Measurements from ENCODE around the gene RASIP1.
A peak's percentile ranks its signal among the peaks of the same experiment; 100 is the strongest.
"Not testable (repeated sequence)": the region's sequence is repeated elsewhere in the genome, so short reads cannot be mapped to it uniquely, and the experiment has no call there.

RASIP1 gene

GRCh38 chr19:48728911-48729664, 11.3 kb downstream of the RASIP1 start:
- no peak for DNase-seq

- DNase-seq = no peak
Observed at GRCh38 chr19:48726556-48726955, 13.9 kb downstream of the RASIP1 start.

DNA sequence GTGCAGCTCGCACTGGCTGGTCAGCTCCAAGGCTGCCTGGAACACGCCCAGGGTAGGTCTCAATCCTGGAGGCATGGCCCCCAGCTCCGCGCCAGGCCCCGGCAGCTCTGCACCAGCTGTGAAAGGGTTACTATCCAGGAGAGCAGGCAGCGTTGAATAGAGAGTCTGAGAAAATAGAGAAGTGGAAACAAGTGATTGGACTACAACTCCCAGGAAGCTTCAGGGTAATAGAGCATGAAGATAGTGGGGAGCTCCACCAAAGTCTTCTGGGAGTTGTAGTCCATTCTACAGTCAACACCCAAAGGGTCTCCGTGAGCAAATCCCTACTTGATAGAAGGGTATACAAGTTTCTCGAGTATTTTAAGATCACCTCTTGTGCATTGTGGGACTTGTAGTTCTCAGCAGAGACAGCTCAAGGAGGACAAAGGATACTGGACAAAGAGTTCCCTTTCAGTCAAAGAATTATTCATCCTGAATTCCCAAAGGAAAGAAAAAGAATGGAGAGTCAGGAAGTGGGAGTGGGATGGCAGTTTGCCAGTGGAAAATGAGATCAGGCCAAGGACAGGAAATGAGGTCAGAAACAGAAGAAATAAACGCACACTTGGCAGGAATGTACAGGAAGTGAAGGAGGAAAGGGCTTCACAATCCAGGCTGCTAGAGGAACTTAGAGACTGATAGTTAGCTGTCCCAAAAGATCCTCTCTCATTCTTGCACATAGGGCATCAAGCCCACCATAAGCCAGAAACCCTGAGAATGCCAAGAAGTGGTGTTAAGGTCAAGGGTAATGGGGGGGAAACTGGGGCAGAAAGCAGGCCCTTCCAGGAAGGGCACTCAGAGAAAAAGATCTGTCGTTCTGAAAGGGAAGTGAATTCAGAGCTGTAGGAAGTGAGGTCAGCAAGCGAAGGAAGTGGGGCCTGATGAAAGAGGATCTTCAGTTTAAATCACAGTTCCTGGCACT, 15.3 kb downstream of the RASIP1 start:
- DNase-seq = no peak

- no peak for DNase-seq
Observed at GRCh38 chr19:48722196-48722708, 18.2 kb downstream of the RASIP1 start.

DNA sequence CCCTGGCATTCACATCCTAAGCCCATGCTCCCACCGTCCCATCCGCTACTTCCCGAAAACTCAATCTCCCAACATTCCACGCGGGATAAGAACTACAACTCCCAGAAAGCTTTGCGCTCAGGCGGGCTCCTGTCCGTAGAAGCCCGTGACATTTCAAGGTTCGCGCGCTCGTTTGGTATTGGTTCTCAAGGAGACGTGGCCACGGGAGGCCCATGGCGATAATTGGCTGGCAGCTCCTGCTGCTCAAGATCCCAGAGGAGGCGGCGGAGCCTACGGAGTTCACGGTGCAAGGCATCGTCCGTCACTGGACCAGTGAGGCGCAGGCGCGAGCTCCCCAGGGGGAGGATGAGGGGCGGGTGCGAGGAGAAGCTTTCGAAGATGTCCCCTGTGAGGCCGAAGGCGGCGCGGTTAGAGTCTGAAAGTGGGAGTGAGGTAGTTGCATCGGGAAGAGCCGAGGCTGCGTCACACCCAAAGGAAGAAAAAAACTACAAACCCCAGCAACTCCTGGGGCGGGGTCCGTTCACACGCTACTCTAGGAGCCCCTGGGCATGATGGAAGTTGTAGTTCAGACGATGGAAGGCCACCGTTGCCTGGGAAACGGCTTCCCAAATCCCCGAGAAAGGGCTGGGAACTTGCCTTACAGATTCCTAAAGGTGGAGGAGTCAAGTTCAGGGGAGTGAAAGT, 19.7 kb downstream of the RASIP1 start:
- peak; percentile 94 for DNase-seq

DNA sequence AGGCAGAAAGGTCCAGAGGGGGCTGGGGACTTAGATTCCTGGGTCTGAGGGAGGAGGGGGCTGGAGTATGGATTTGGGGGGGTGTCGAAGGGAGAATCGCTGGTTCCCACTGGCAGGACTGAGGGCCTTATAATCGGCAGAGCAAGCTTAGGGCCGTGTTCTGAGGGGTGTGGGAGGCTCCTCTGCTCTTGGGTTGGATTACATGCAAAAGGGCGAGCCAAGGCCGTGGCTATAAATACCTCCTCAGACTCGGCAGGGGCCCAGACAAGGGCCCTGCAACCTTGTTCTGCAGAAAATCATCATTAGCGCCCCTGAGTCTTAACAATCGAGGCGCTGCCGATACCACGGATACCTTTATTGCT, 20.2 kb downstream of the RASIP1 start:
- DNase-seq = no peak

DNA sequence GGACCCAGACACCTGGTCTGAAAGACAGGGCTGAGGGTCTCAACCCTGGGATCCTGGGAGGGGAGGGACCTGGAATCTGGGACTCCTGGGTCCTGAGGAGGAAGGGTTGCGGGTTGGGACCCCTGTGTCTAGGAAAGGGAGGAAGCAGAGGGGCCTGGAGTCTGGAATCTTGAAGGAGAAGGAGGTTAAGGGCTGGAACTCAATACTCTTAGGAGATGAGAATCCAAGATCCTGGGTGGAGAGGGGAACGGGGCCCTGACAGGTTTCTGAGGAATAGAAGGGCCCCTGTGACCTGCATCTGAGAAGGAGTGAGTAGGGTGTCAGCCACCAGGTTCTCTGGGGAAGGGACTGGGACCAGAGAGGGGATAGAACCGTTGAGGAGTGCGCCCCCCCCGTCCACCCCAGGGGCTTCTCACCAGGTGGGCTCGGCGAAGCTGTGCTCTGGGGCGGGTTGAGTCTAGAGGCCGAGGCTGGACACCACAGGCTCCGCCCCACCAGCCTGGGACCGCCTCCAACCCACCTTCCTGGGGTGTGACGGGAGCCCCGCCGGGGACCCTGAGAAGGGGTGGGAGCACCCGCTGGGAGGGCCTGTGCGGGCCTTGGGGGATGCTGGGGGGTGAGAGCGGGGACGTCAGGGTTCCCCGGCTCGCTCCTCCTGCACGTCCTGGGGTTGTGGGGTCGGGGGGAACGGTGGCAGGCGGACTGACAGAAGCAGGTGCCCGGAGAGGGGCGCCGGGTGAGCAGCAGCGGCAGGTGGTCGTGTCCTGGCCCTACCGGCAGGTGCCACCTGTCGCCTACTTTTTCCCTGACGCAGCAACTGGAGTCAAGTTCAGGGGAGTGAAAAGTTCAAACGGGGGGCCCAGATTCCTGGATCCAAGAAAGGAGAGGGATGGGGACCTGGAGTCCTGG, 20.9 kb downstream of the RASIP1 start, which contains the start of gene MAMSTR:
MAMSTR (minus strand) TSS at position 463 of the 909 bp plus-strand sequence. CDS start 694 bp downstream, outside the sequence.
- no peak for DNase-seq

DNA sequence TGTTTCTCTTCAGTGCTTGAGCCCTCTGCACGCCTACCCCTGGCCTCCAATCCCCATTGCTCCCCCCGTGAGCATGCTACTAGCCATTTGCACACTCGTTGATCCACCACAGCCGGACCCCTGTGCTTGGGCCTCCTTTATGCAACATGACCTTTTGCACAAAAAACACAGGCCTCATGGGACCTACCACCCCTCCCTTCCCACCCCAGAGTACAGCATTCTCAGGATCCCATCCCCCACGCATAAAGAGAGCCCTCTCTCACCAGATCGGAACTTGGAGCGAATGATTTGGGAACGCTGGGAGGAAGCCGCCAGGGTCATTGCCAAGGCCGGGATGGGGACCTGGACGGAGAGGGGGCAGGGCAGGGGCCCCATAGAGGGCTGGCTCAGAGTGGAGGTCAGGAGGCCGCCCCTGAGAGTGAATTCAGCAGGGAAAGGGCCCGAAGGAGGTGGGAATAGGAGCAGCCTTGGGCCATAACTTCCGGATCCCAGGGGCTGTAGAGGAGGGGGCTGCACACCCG, 21.6 kb downstream of the RASIP1 start:
- DNase-seq = no peak

DNA sequence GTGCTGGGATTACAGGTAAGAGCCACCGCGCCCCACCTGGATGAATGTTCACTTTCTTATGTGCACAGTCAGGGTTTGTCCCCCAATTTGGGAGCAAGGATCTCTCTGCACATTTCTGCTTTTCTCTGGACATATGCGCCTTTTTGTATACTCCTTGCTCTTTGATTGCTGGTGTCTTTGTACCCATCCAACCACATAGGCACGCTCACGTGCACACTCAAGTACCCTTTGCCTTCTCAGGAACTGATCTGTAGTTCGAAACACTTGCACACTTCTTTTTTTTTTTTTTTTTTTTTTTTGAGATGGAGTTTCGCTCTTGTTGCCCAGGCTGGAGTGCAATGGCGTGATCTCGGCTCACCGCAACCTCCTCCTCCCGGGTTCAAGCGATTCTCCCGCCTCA, 22.3 kb downstream of the RASIP1 start:
- DNase-seq = not testable (repeated sequence)

DNA sequence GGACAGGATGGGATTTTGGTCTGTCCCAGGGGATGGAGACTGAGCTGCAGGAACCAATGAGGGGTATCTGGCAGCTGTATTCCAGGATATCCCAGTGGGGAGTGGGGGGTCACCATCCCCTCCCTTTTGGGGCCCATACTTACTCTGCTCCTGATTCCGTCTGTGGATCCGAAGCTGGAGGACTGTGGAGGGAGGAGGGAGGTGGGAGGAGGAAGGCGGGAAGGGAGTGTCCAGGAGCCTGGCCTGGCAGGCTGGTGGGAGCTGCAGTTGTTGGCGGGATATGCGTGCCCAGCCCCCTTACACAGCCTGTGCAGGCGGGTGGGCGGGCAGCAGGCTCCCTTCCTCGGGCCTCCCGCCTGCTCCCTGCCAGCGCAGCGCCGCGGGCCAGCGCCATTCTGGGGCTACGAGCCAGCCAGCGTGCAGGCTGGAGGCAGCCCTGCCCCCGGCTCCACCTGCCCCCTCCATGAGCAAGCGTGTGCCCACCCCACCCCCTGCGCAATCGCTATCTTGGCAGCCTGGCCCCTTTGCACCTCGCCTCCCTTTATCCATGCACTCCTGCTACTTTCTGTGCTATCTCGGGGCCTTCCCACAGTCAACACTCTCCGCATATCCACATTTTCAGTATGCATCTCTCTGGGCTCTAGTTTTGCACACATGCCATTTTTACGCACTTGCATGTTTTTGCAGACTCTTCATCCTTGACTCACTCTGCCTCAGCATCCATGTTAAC, 23.7 kb downstream of the RASIP1 start:
- no peak for DNase-seq

DNA sequence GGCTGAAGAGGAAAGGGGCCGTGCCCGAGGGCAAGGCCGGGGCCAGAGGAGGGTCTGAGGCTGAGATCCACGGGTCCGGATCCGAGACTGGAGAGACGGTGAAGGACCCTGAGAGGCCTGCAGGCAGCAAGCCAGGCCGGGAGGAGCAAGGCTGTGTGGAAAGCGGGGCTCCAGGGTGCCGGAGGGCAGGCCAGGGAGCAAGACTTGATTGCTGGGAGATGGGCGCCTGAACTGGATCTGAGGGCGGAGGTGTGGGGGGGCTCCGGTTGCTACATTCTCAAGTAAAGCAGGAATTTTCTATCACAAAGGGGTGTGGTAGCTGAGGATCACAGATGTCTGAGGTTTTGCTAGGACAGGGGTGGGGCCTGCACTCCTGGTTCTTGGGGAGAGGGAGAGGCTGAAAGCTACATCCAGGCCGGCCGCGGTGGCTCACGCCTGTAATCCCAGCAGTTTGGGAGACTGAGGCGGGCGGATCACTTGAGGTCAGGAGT, 24.7 kb downstream of the RASIP1 start:
- no peak for DNase-seq

- no peak for DNase-seq
Observed at GRCh38 chr19:48714759-48715675, 25.4 kb downstream of the RASIP1 start.

- peak; percentile 98 for DNase-seq
Observed at GRCh38 chr19:48713864-48714755, 26.3 kb downstream of the RASIP1 start.

GRCh38 chr19:48713041-48713863, 27.2 kb downstream of the RASIP1 start:
- no peak for DNase-seq

- no peak for DNase-seq
Observed at GRCh38 chr19:48711106-48711662, 29.2 kb downstream of the RASIP1 start.

DNA sequence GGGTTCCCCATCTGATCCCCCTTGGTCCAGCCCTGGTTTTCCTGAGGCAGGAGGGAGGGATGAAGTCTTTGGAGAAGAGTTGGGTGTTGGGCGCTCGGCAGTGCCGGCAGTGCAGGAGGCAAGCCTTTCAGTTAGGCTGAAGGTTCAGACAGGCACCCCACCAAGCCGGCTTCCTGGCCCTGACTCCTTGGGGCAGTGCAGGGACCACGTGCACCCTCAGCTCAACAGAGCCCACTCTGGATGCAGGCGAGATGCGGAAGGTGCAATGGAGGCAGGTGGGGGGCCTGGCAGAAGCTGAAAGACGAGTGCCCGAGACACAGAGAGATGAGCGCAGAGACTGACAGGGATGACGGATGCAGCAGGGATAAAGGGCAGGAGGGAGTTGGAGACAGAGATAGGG, 31.9 kb downstream of the RASIP1 start:
- DNase-seq = no peak

DNA sequence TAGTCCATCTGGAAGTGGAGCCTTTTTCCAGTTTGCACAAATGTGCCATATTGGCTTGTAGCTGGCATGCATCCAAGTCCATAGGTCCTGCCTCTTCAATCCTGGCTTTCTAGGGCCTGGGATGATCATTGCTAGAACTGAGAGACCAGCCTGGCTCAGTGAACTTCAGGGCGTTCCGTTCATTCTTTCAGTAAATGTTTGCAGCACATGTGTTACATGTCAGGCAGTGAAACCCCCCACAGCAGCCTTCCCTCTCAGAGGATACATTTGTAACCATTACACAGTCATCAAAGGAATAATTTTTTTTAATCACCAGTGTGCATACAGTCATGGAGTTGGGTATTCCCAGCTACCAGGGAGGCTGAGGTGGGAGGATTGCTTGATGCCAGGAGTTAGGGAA, 35.0 kb downstream of the RASIP1 start:
- no peak for DNase-seq
